Measurements from ENCODE around the gene ADARB1.

- TF ChIP-seq CTCF (conservative IDR thresholded peaks at IDR 0.05; ENCODE audit: low read depth in 2 of 2) (no peak), EZH2phosphoT487 (IDR thresholded peaks at IDR 0.05; ENCODE audit: unreplicated experiment) (no peak), EZH2 (IDR thresholded peaks at IDR 0.05; ENCODE audit: low read depth, unreplicated experiment) (no peak), JUNB (IDR thresholded peaks at IDR 0.05; ENCODE audit: unreplicated experiment) (no peak), REST (IDR thresholded peaks at IDR 0.05; ENCODE audit: unreplicated experiment) (no peak), POLR2AphosphoS5 (IDR thresholded peaks at IDR 0.05; ENCODE audit: low read depth) (no peak), ETS1 (IDR thresholded peaks at IDR 0.05) (no peak), ZNF331 (CRISPR knock-in tag; IDR thresholded peaks at IDR 0.05; ENCODE audit: low read depth) (no peak), CREB1 (CRISPR knock-in tag; IDR thresholded peaks at IDR 0.05; ENCODE audit: low read depth) (no peak), ZNF114 (CRISPR knock-in tag; IDR thresholded peaks at IDR 0.05) (no peak), STAT1 (IDR thresholded peaks at IDR 0.05; ENCODE audit: unreplicated experiment) (no peak), NANOG (IDR thresholded peaks at IDR 0.05; ENCODE audit: borderline replicate concordance) (no peak)
Observed at GRCh38 chr21:45030682-45031570, 43.5 kb upstream of the ADARB1 start.
